NCI-H748 (cell line): ENCODE results near the gene PIK3CA.
"Not testable (repeated sequence)": the region's sequence is repeated elsewhere in the genome, so short reads cannot be mapped to it uniquely, and the experiment has no call there.

Experiments used
- DNase-seq: peaks from one replicate; lab custom pipeline; 2025; ENCODE audit not compliant: unreplicated experiment; lab: John Stamatoyannopoulos, UW

Gene PIK3CA

DNA sequence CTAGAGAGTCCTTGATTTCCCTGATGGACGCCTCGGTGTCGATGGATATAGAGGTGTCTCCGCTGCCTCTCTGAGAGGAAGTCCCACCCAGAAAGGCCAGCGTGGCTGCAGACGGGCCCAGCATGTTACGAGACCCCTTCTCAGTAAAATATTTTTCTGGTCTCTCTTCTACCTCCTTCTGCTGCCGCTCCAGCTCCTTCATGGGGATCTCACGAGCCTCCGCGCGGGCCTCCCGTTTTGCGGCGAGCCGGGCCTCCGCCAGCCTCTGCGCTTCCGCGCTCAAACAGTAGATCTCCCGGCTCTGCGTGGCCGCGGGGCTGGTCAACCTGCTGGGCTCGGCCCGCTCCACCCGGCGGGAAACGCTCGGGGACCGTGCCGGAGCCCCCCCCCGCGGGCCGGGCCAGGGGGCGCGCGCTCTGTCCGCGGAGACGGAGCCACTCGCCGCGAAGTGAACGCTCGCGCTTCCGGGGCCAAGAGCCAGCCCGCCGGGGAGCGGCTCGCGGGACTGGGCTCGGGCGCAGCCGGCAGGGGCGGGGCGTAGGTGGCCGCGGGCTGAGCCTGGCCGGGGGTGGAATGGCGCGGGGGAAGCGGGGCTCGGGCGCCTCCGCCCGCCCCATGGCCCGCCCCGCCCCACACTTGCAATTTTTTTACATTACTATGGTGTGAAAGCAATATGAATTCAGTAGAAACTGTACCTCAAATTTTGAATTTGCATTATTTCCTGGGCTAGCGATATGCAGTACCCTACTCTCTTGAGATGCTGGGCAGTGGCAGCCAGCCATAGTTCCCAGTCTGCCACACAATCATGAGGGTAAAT is 113.0 kb downstream of the PIK3CA start:
- peak; percentile 76 for DNase-seq

DNA sequence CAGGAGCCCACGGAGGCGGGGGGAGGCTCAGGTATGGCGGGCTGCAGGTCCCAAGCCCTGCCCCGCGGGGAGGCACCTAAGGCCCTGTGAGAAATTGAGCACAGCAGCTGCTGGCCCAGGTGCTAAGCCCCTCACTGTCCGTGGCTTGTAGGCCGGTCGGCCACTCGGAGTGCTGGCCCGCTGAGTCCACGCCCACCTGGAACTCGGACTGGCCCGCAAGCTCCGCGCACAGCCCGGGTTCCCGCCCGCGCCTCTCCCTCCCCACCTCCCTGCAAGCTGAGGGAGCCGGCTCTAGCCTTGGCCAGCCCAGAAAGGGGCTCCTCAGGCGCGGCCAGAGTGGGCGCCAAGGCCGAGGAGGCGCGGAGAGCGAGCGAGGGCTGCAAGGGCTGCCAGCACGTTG is 115.0 kb downstream of the PIK3CA start:
- no peak for DNase-seq

DNA sequence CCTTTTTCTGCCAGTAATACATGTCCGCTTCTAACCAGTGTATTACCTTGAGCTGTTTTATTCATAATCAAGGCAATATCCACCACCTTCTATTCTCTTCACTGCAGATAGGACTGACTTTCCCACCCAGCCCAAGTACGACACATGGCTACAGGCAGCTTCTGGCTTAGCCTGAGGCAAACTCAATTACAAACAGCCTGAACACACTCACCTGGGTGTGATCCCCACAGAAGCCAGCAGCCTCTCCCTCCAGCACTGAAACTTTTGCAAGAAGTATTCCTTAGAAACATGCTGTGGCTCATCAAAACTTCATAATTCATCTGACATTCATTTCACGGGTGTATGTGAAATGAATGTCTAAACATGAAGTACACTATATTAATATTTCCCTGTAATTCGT is 116.3 kb downstream of the PIK3CA start:
- DNase-seq = no peak

DNA sequence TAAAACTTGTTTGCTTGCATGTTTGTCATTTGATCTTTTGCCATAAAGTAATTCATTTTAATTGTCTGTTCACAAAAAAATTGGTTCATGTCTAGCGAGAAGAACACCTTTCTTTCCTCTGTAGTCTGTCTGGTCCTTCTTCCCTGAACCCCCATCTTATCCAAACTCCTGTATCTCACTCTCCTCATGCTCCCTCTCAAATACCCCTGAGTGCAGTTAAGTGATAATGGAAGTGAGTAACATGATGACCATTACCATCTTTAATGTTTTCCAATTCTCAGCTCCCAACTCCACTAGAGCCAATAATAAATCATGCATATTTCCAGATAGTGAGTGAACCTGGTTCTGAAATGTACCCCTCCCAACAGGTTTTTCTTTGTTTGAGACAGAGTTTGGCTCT is 116.9 kb downstream of the PIK3CA start:
- no peak for DNase-seq

DNA sequence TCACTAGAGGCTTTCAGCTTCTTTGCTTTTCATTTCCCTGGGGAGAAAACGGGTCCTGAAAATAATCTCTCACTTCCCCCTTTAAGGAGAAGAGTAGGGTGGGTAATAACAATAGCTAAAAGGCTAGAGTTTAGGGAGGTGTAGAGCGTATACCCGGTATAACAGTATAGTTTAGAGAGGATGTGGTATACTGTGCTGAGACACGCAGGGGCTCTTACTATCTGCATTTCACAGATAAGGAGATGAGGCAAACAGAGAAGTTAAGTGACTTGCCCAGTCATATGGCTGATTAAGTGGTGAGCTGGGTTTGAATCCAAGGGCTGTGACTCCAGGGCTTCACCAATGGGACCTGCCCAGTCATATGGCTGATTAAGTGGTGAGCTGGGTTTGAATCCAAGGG is 117.7 kb downstream of the PIK3CA start:
- DNase-seq = no peak

DNA sequence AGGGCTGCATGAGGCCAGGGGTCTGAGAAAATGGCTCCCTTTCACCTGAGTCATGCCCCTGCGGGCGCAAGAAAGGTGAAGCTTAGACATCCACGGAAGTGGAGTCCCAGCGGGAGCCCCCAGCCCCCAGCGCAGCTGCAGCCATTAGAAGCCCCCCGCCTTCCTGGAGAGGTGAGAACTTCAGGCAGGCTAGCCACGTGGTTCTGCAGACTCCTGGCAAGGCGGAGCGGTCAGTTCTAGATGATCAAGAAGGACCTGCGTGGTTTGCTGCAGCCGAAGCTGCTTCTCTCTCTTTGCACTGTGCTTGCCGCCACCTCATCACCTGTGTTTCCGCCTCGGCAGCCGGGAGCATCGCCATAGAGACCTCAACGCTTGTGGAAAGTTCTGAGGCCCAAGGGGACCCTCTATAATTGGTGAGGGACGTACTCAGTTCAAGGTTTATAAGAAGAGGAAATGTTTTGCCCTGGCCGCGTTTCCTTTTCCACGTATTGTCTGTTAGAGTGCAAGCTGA is 118.6 kb downstream of the PIK3CA start:
- DNase-seq = no peak

DNA sequence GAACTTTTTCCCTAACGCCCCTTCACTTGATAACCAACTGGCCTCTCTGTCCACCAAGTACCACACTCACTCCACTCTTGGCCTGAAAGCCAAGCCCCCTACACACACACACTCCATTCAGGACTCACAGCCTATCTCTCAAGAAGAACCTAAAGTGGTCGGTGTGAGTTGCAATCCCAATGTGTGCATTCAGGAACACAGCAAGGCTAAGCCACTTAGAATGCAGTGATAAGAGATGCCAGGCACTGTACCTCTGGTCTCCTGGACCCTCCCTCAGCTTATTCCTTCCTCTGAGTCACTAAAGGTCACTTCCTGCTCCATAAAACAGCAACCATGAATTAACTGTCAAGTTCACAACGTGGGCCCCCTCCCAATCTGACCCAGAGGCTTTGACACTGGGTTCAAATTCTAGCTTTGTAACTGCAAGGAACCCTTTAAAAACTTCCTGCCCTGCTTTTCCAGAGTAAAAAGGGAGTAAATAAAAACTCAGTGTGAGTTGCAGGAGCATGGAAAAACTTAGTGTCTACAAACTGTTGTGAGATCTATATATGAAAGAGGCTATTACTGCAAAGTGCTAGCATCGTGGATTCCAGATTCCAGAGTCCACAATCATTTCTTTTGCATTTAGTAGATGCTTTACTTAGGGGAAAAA is 120.4 kb downstream of the PIK3CA start:
- DNase-seq = no peak

DNA sequence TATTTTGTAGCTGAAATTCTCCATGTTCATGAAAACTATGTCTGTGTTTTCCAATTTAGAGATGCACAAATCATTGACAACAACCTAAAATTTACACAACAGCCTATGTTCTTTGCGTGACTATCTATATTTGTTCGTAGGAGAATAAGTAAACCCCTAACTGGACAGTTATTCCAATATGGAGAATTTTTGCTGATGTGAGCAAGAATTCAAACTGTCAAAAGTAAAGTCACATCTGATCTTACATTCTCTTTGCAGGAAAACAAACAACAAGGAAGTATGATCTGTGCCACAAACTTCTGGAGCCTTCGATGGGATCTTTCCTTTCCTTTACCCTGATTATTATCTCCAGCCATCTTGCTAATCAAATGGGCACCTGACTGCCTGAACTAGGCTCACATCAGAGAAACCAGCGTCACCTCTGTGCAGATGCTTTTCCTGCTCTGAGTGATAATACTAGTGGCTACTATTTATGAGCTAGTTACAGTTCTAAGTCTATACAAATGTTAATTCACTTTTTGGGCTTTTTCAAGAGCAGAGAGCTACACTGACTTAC is 121.1 kb downstream of the PIK3CA start:
- no peak for DNase-seq

DNA sequence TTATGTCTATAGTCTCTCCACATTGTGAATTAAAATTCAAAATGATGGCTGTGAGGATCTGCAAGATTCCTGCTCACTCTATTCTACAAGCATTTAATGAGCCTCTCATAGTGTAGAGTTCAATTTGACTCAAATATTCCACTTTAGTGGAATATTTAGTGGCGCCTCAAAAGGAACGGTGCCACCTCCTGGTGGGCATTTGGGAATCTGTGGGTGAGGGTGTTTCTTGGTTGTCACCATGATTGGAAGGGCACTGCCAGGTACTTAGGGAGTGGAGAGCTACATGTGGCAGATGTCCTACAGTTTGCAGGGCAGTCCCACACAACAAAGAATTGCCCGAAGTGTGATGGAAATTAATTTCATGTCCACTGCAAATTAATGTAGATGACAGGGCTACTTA is 124.2 kb downstream of the PIK3CA start:
- DNase-seq = peak; percentile 10

DNA sequence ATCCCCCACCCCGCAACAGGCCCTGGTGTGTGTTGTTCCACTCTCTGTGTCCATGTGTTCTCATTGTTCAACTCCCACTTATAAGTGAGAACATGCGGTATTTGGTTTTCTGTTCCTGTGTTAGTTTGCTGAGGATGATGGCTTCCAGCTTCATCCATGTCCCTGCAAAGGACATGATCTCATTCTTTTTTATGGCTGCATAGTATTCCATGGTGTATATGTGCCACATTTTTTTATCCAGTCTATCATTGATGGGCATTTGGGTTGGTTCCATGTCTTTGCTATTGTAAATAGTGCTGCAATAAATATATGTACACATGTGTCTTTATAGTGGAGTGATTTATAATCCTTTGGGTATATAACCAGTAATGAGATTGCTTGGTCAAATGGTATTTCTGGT is 126.3 kb downstream of the PIK3CA start:
- DNase-seq = not testable (repeated sequence)

DNA sequence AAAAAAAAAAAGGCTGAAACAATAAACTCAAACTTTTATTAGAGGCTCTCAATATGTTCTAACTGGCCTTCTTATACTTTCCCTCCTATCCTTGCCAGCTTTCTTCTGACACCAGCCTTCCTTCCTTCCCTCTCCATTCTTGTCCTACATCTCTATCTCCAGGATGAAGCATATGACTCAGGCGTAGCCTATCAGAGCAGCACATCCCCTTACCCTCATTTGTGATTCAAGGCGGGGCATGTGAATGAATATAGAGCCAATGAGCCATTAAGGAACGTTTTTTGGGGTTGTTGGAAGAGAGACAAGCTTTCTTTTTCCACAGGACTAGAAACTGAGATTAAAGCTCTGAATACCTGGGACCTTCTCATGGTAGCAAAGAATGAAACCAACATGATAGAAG is 127.8 kb downstream of the PIK3CA start:
- no peak for DNase-seq

DNA sequence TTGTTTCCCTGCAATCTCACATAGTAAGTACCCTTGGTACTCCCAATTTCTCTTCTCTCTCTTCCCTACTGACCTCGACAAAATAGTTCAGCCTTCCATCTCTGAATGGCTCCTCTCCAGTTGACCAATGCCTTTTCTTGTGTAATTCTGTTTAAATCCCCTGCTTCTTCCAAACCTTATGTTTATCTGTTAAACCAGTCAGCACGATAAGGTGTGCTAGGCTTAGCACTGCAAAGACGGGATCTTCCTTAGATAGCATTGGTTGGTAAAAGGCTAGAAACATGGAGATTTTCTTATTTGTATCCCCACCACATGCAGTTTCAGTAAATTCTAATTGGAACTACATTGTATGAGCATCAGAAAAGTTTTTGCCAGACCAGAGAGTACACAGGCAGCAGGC is 128.6 kb downstream of the PIK3CA start:
- no peak for DNase-seq

DNA sequence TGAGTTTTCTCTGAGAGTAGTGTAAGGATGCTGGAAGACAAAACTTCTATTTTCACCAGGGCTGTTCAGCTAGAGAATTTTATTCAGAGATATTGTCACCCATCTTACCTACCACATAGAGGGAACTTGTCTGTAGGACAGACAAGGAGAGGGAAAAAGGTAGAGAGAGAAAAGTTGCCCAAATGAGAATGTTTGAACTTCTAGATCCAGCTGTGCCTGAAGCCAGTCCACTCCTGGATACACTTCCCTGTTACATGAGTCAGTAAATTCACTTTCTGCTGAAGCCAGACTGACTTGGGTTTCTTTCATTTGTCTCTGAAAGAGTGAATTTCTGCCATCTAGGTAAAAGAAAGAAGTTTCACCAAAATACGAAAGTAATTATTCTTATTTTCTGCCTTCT is 130.0 kb downstream of the PIK3CA start:
- no peak for DNase-seq

DNA sequence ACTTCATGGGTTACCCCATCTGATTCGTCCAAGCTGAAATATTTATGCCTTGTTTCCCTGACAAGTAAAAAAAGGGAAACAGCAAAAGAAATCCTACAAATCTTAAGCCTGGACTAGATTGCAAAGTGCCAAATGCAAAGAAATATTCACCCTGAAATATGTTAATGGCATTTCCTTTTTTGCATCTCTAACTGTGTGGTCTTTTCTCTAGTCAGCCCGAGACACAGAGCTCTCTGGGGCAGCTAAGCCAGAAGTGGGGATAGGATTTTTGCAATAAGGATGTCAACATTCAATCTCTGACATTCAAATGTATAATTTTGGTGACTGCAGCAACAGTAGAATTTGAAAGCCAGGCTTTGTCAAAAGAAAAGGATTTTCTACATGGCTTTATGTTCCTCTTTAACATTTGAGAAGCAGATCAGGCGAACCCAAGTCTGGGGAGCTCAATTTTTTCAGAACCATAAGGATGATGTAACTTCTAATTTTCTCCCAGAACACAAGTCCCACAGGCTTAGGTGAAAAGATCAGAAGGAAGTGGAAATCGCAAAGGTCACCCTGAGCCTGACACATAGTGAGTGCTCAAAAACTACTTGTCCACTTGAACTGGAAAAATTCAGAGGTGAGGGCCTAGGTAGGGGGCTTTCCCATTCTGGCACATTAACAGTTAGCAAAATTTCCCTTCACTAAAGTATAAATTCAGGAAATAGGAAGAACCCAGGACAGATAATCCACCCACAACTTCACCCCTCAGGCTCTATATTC is 131.0 kb downstream of the PIK3CA start:
- DNase-seq = no peak

DNA sequence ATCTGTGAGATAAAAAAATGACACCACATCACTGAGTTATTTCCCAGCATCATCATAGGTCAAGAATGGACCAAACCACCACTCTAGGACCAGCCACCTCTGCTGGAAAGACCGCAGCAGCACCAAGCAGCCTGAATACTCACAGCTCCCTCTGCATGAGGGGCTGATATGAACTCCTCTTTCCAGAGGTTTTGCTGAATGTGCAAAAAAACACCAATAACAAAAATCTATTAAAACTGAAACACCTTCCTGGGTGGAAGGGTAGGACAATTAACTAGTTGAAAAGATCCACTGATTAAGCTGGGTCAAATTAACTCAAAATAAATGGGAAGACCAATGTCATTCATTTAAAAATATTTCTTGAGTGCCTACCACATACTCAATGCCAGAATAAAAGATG is 131.7 kb downstream of the PIK3CA start:
- DNase-seq = no peak

DNA sequence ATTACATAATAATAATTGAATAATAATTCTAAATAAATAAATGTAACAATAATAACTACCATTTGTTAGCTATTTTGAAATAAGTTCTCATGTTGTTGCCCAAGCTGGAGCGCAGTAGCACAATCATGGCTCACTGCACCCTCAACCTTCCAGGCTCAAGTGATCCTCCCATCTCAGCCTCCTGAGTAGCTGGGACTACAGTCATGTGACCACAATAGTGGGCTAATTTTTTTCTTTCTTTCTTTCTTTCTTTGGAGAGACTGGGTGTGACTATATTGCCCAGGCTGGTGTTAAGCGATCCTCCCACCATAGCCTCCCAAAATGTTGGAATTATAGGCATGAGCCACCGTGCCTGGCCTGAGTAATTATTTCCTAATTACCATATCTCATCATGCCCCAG is 133.7 kb downstream of the PIK3CA start:
- no peak for DNase-seq

DNA sequence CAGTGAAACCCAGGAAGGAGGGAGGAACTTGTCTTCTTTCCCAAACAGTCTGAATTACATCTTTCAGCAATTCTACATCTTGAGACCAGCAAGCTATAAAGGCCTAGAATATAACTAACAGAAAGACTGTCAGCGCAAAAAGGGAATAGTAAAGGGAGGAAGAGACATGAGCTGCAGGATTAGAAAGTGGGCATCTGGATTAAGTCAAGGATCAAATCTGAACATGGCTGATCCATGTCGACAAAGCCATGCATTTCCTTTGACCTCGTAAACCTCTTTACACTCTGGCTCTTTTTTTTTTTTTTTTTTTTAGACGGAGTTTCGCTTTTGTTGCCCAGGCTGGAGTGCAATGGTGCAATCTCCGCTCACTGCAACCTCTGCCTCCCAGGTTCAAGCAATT is 138.2 kb downstream of the PIK3CA start:
- DNase-seq = no peak

DNA sequence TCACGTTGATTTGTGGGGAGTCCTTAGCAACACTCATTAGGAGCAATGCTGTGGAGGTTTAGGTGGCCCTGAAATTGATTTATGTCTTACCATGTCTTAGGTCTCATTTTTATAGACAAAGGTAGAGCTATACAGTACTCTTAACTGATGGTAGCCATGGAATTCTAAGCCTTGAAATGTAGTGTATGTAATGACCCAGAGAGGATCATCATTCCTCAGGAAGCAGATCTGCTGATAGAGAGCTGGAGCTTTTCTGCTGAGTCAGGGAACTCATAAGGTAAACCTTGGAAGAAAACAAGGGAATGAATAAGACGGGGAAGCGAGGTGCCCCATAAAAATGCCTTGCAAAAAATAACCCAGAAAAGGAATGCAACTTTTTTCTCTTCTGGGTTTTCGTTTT is 140.7 kb downstream of the PIK3CA start:
- no peak for DNase-seq

DNA sequence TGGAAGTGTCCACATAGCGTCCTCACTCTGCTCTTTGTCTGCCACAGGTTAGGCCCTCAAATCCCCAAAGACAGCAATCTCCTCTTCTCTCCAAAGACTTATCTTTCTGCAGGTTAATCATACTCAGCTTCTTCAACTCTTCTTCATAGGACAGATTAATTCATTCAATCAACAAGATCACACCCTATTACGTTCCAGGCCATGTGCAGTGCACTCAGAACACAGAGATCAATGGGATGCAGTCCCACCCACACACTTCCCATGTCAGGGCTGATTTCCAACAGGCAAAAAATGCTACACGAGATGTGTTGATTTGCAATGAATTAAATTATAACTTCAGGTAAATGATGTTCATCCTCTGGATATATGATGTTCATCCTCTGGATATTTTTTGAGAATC is 141.1 kb downstream of the PIK3CA start:
- no peak for DNase-seq
